ENCODE measurements around the gene KRTAP5-2.

Gene KRTAP5-2

DNA sequence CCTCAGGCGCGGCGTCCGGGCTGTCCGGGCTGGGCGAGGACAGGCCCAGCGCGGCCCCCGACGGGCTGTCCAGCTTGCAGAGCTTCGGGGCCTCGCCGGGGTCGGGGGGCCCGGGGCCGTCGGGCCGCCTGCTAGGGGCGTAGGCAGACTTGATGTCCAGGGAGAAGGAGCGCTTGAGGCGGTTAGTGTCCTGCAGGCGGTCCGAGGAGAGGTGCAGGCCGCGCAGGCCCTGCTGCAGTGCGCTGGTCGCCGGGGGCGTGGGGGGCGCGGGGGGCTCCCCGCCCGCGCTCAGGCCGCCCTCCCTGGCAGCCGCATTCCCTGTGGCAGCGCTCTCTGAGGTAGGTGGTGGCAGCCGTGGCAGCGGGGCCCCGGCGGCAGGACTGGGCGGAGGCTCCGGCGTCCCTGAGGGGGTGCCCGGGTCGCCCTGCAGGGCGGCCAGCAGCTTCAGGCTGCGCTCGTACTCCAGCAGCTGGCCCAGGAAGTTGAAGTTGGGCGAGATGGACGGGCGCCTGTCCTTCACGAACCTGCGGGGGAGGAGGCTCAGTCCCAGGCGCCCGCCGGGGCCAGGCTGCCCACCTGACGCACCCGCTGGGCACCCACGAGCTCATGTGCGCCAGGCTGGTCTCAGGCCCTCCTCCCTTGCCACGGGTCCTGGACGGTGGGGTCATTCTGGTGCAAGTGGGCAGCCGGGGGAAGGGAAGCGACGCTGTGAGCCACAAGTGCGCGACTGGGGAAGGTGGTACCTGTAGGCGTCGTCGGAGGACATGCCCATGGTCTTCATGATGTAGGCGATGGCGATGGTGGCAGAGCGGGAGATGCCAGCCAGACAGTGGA, 40.8 kb downstream of the KRTAP5-2 start:
- DNase-seq (ENCODE audit: low read depth, low spot score): no peak

DNA sequence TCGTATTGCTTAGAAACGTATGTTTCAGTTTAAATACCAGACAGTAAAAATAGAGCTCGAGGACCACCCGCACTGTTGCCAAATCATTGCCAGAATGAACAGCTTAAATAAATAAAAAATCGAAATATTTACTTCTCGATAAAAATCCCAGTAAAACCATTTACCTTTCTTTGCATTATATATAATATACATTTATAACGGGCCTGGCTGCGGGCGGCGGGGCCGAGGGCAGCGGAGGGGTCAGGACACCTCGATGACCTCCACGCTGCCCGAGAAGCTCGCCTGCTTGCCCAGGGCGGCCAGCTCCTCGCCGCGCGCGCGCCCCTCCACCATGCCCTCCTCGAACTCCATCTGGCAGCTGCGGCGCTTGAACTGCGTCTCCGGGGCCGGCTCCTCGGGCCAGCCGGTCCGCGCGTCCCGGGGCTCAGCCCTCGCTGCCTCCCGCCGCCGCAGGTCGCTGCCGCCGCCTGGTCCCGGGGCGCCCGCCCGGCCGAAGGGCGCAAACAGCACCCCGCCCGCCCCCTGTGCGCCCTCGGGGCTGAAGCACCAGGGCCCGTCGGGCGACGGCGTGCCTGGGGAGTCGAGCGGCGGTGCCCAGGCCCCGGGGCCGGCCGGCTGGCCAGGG, 41.7 kb downstream of the KRTAP5-2 start:
- no peak for DNase-seq (ENCODE audit: low read depth, low spot score)

DNA sequence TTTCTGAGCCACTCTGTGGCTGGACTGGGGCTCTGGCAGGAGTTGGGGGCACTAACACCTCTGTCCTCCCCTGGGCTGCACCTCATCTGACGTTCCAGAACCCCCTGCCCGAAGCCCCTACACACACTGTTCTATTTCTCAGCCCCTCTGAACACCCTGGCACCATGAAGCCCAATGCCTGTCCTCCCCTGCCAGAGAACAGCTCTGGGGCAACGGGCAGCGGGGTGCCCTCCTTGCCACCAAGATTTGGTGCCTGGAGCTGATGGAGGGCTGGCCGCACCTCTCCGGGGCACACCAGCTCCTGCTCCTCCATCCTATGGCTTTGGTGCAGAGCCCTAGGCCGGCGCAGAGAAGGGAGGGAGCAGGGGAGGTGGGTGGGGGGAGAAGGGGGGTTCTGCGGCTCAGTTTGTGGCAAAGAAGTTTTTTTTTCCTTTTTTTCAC, 42.4 kb downstream of the KRTAP5-2 start:
- no peak for DNase-seq (ENCODE audit: low read depth, low spot score)

DNA sequence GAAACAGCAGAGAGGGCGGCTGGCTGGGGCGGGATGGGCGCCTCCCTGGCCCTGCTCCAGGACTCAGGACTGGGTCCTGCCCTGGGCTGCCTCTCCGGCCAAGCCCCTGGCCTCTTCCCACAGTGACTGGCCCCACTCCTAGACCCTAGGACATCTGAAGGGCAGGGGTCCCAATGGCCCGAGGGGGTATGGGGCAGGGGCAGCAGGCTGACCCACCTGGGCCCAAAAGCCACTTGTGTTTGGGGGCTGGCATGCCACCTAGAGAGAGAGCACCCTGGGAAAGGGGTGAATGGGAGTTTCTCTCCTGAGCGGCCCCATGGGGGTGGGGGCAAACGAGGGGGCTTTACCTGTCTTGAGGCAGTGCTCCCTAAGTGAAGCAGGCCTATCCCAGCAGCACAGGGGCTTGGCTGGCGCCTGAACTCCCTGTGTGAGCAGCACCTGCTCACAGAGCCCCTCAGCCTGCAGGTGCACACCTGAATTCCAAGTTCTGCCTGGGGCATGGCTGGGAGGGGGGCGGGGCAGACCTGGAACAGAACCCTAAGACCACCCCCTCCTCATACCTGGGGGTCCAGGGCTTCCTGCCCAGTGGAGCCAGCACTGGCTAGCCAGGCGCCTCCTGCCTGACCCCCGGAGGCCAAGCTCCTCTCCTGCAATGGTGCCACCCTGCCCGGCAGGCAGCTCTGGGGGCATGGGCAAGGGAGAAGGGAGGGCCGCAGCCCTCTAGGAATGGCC, 42.9 kb downstream of the KRTAP5-2 start:
- DNase-seq (ENCODE audit: low read depth, low spot score): no peak

DNA sequence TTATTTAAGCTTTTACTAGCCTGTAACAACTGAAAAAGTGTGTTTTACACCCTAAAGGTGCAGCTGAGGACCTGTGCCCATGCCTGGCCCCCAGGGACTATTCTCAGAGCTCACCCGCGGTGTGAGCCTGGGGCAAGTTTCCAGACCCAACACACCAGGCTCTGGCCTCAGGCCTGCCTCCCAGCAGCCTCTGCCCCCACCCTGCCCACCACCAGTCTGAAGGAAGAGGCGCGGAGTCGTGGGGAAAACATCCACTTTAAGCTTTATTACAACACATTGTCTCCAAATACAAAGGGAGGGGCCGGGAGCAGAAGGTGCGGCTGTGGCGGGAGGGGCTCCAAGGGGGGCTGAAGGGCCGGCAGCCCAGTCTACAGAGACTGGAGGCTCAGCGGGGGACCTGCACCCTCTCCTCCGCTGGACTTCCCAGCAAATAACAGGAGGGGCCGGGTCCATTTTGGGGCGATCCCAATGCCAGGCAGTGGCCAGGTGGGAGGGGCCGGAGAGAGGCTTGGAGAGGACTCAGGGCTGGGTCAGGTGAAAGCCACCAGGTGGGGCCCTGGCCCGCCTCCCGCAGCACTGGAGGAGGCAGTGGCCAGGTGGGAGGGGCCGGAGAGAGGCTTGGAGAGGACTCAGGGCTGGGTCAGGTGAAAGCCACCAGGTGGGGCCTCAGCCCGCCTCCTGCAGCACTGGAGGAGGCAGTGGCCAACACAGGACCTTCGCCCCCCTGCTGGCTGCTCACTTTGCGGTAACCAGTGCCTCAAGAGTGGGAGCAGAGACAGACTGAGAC, 44.1 kb downstream of the KRTAP5-2 start:
- DNase-seq (ENCODE audit: low read depth, low spot score): no peak

DNA sequence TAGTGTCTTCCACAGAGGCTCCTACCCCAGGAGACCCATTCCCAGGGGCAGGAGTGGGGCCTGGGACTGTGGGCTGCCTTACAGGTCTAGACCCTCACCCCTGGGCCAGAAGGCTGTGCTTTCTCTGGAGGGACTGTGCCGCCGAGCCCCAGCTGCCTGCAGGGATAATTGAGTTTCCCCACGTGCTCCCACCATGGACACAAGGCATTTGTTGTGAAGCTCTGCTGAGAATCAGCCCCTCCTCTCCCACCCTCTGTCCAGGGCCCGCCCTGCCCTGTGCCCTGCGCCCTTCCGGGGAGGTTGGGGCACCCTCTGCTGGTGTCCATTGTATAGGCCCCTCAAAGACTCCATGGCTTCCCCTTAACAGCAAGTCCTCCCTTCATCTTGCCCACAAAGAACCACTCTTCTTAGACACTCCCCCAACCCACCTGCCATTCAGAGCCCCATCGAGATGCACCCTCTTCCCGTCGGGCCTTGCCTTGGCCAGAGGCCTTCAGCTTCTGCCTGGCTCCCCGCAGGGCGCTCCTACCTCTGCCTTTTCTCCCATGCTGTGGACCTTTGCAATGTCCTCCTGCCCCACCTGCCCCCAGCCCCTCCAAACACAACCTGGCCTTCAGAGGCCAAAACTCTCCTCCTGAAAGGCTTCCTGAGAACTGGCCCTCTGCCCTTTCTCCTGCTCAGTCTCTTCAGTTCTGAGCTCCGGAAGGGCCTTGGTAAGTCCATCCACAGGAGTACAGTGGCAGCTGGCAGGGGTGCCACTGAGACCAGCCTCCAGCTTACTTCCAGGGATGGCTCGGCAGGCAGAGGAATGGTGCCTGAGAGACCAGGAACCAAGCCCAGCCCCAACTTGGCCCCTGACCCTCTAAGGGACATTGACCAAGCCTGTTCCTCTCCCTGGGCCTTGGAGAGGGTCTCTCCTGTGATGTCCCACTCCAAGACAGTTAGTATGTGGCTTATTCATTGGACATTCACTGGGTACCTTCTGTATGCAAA, 48.5 kb downstream of the KRTAP5-2 start:
- no peak for DNase-seq (ENCODE audit: low read depth, low spot score)

DNA sequence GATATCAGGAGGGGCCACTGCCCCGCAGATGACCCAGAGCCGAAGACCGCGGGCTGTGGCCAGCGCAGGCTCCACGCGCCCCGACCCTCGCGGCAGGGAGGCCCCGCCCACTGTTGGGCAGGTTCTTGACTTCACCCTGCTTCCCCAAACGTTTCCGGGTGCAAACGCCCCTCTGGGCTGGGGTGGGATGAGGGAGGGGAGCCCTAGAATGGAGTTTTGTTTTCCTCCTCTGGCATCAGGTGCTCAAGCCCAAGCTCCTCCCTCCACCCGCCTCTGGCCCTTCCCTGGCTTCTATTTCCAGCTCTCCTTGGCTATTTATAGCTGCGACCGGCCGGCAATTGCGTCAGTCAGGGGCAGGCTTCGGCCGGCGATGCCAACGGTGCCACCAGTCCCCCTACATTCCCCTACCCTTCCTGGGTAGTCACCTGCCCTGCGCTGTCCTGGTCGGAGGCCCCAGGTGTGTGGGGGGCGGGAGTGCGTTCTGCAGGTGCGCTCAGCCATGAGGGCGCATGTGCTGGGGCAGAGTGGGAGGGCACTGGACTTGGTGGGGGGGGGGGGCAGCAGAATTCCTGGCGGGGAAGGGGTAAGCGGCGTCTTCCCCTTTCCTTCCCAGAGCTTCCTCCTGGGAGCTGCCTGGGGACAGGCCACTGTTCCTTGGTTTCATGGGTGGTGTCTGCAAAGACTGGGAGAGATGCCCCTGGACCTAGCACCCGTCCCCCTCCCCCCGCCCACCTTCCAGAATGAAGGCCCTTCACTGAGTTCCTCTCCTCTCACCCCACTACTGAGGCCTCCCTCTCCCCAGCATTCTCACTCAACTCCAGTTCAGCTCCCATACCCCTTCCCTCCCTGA, 49.6 kb downstream of the KRTAP5-2 start:
- DNase-seq (ENCODE audit: low read depth, low spot score): no peak

DNA sequence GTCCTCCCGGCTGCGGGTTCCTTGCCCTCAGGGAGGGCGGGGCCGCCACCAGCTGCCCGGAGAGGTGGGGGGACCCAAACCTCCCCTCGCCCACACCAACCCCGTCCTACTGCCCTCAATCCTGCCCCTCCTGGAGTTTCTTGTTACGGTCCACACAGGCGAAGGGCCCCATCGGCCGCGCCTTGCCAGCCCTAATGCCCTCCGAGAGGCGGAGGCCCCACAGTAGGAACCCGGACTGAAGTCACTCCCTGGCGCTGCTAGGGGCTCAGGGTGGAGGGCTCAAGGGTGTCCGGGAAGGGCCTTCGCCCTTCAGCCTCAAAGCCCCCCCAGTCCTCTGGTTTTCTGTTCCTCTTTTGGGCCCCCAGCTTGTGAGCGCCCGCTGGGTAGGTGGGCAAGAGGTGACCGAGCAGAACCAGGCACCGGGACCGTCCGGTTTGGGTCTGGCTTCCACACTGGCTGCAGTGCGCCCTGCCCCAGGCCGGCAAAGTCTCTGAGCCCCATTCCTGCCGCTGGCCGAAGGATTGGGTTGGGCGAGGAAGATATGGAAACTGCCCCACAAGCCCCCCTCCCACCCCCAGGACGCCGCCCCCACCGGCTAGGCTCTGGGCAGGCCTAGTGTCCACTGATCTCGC, 50.5 kb downstream of the KRTAP5-2 start:
- DNase-seq (ENCODE audit: low read depth, low spot score): no peak
